ENCODE results near the gene BCL6B. TPM values are rescaled to one million over a fixed set of nuclear protein-coding genes. Genes with fewer than 3 reads are reported as not detected.
A peak's percentile ranks its signal among the peaks of the same experiment; 100 is the strongest.
"Not testable (repeated sequence)": the region's sequence is repeated elsewhere in the genome, so short reads cannot be mapped to it uniquely, and the experiment has no call there.

Gene BCL6B, protein sequence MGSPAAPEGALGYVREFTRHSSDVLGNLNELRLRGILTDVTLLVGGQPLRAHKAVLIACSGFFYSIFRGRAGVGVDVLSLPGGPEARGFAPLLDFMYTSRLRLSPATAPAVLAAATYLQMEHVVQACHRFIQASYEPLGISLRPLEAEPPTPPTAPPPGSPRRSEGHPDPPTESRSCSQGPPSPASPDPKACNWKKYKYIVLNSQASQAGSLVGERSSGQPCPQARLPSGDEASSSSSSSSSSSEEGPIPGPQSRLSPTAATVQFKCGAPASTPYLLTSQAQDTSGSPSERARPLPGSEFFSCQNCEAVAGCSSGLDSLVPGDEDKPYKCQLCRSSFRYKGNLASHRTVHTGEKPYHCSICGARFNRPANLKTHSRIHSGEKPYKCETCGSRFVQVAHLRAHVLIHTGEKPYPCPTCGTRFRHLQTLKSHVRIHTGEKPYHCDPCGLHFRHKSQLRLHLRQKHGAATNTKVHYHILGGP
- 10 to 100 TPM; 21.2 to 29.7 TPM for total RNA-seq
- long read RNA-seq, donor 1, partial matches to known transcripts = 2 of 2 reads
- long read RNA-seq, donor 1, other reads (novel, unspliced or antisense) = 0 of 2 reads
- long read RNA-seq, donor 2, partial matches to known transcripts = 4 of 5 reads
- long read RNA-seq, donor 2, other reads (novel, unspliced or antisense) = 1 of 5 reads

DNA sequence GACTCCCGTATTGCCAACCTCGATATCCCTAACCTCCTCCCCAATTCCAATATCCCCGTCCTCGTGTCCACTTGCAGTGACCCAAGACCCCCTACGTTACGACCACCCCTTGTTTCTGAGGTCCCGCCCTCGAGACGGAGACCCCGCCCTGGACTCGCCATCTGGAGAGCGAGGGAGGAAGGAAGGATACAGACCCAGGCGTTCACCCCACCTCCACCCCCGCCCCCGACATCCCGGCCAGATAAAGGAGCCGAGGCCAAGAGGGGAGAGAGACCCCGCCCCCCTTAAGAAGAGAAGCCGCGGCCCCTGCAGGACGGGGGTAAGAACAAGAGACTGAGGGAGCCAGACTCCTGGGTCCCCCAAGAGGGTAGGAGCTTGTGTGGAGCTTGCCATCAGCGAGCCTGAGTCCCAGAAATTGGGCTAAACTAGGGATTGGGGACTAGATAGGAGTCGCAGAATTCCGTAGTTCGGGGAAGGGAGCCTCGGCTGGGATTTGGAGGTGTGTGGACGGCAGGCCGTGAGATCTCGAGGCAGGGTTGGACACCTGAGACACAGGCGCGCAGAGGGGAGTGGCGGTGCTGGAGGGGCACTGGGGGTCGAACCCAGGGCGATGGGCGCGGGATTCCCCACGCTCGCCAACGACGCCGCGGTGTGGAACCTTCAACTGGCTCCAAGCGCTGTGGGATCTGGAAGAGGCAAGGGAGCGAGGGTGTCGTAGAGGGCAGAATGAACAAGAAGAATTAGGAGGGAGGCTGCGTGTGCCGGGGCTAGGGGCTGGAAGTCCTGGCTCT, at the start of gene BCL6B:
Gene BCL6B, plus strand, starts transcription at position 270 of the 791 bp plus-strand sequence. CDS start 622 bp downstream, outside the sequence.
- intact Hi-C loops (cut with DNase I) = no loop called here

DNA sequence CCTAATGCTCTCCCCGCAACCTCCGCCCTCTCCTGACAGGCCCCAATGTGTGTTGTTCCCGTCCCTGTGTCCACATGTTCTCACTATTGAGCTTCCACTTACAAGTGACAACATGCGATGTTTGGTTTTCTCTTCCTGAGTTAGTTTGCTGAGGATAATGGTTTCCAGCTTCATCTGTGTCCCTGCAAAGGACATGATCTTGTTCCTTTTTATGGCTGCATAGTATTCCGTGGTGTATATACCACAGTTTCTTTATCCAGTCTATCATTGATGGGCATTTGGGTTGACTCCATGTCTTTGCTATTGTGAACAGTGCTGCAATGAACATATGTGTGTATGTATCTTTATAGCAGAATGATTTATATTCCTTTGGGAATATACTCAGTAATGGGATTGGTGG, 43.4 kb upstream of the BCL6B start:
- intact Hi-C loops (cut with DNase I) = not testable (repeated sequence)

More for the DNA sequence above, at the start of gene BCL6B:
- peak; percentile 83 for DNase-seq (ENCODE audit: low spot score)

DNA sequence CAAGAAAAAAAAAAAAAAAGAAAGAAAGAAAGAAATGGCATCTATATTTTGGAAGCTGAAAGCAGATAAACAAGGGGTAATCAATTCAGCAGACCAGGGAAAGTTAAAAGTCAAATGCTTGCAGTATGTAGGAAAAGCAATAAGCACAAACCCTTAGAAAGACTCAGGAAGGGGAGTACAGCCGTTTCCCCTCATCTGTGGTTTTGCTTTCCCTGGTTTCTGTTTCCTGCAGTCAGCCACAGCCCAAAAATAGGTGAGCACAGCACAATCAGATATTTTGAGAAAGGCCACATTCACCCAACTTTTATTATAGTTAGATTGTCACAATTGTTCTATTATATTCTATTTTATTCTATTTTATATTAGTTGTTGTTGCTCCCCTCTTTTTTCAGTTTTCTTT, 41.4 kb upstream of the BCL6B start:
- no peak for DNase-seq (ENCODE audit: low spot score)
- intact Hi-C loops (cut with DNase I) = no loop called here

More for the DNA sequence above, 43.4 kb upstream of the BCL6B start:
- DNase-seq (ENCODE audit: low spot score) = not testable (repeated sequence)

DNA sequence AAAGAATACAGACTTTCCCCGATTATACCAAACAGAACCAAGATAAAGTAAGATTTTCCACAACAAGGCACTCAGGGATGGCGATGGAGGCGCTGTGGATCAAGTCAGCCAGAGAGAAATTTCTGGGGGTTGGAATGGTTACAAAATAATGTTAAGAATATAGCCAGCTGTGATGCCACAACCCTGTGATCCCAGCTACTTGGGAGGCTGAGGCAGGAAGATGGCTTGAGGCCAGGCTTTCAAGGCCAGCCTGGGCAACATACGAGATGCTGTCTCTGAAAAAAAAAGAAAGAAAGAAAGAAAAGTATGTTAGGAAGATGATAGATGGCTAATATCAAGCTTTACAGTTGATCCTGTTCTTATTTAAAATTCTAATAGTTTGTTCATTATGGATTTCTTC, 37.6 kb upstream of the BCL6B start:
- DNase-seq (ENCODE audit: low spot score) = no peak
- intact Hi-C loops (cut with DNase I) = loop anchor here in 1 of 2 donors (5.0 kb wide), 1 partner anchor 413 kb away; no protein-coding TSS in a partner anchor

DNA sequence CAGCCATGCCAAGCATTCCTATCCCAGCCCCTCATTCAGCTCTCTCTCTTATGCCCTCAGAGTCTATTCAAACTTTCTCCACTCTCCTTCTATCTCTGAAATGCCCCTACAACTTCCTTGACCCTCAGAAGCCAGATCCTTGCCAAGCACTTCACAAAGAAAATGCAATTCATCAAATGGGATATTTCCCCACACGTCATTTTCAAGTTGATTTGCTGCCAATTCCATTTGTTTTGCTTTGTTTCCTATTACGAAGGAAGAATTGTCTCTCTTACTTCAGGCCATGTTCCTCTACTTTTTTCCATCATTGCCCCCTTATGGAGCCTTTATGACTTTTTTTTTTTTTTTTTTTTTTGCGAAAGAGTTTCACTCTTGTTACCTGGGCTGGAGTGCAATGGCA, 36.2 kb upstream of the BCL6B start:
- no peak for DNase-seq (ENCODE audit: low spot score)
- intact Hi-C loops (cut with DNase I) = loop anchor here in 1 of 2 donors (5.0 kb wide), 1 partner anchor 414 kb away; no protein-coding TSS in a partner anchor

DNA sequence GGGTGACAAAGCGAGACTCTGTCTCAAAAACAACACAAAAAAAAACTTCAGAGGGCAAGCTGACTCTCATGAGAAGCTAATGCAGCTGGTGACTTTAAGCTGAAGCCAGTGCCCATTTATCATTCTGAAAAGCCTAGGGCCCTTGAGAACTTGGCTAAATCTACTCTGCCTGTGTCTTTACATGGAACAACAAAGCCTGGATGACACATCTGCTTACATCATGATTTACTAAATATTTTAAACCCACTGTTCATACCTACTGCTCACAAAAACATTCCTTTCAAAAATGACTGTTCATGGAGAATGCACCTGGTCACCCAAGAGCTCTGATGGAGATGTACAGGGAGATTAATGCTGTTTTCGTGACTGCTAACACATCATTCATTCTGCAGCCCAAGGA, 33.1 kb upstream of the BCL6B start:
- intact Hi-C loops (cut with DNase I) = loop anchor here in 1 of 2 donors (5.0 kb wide), 1 partner anchor 417 kb away; no protein-coding TSS in a partner anchor
- no peak for DNase-seq (ENCODE audit: low spot score)

DNA sequence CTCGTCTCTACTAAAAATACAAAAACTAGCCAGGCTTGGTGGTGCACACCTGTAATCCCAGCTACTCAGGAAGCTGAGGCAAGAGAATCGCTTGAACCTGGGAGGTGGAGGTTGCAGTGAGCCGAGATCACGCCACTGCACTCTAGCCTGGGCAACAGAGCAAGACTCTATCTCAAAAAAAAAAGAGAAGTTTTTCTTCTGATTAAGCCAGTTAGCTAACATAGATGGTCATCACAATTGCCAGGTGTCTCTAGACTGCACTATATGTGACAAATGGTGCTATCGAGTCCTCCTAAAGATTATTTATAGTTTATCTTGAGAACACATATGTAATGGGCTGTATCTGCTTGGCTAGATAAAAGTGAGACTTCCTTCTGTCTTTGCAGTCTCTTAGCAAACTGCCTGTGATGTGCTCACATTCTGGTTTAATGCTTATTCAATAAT, 29.2 kb upstream of the BCL6B start:
- DNase-seq (ENCODE audit: low spot score); intact Hi-C loops (cut with DNase I): not testable (repeated sequence)

DNA sequence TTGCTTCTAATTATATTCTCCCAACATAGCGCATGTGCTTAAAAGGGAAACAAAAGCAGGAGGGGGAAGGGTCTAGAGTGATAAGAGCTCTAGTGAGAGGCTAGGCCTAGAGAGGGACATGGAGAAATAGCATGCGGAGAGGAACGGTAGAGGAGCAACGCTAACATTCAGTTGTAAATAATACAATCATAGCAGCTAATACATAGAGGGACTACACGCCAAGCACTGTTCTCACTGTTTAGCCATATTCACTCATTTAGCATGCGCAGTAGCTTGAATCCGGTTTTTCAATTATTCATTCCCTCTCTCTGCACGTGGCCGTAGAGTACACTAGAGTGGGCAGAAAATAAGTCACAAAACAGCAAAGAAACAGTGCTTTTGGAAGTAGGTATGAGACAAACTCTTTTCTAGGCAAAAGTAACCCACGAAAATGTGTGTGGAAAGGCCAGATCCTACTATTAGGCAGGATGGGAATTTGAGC, 28.7 kb upstream of the BCL6B start:
- no peak for DNase-seq (ENCODE audit: low spot score)
- intact Hi-C loops (cut with DNase I) = no loop called here

DNA sequence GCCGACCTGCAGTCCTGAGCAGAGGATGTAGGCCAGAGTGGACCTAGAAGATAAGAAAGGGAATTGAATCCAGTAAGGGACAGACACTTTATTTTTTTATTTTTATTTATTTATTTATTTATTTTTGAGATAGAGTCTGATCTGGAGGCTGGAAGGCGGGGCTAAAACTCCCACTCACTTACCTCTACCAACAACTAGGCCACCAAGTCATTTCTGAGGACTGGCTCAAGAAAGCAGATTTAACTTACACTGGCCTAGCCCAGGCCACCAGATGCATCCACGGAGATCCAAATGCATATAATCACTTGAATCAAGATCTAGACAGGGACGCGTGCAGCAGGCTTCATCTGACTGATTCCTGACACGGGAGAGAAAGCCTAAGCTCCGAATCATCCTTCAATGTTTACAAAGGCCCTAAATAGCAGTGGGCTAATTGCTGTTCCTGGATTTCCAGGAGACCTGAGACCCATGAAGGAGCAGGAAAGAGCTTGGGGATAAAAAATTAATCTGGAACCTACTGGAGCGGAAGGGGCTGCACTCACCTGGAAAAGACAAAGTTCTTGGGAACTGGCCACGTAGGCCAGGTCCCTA, 28.1 kb upstream of the BCL6B start:
- no peak for DNase-seq (ENCODE audit: low spot score)
- intact Hi-C loops (cut with DNase I) = no loop called here

DNA sequence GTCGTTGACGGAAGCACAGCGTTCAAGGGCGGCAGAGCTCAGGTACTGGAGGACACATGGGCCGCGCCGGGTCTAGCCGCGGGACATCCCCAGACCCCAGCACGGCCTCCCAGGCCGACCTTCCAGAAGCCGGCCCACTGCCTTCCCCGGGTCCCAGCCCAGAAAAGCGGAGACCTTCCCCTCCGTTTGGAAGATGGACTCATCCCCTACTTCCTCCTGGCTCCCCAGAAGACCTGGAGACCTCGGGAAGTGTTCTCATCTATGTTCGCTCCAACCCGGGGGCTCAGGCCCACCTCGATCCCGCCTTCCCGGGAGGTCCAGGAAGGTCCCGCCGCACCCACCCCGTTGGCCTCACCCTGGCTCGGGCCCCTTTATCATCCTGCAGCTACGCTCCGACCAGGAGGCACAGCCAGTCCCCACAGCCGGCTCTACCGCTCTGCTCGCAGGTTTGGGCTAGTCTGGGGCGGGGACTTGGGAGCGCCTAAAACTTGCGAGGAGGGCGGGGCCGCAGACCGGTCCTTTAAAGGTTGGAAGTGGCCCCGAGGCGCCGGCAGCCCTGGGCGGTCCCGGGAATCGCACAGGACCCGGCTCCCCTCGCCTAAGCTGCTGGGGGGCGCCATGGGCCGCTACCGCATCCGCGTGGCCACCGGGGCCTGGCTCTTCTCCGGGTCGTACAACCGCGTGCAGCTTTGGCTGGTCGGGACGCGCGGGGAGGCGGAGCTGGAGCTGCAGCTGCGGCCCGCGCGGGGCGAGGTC, 27.2 kb upstream of the BCL6B start, which contains the start of gene ALOX12:
Gene ALOX12, plus strand, starts transcription at position 550 of the 756 bp plus-strand sequence. Its CDS starts 69 bp downstream, at position 619.
- no peak for DNase-seq (ENCODE audit: low spot score)
- intact Hi-C loops (cut with DNase I) = no loop called here

DNA sequence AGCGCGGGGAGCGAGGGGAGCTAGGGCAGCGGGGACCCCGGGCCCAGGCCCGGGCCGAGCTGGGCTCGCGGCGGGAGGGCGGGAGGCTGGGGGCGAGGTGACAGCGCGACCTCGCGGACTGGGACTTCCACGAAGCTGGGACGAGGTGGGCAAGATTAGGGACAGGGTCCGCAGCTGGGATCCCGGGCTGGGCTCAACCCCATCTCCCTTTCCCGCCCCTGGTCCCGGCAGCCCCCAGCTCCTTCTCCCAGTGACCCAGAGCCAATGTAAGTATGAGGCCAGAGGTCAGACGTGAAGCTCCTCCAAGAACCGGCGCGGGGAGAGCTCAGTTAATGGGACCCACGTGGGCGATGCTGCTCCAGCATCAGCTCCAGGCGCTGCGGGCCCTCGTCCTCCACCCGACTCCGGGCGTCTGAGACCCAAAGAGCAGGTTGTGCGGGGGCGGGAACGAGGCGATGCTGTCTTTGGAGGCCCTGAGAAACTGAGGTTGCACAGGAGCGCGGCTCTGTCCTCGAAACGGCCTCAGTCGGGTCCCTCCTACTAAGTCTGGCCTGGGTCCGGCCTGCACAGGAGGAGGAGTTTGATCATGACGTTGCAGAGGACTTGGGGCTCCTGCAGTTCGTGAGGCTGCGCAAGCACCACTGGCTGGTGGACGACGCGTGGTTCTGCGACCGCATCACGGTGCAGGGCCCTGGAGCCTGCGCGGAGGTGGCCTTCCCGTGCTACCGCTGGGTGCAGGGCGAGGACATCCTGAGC, 26.4 kb upstream of the BCL6B start:
- intact Hi-C loops (cut with DNase I) = no loop called here
- no peak for DNase-seq (ENCODE audit: low spot score)

DNA sequence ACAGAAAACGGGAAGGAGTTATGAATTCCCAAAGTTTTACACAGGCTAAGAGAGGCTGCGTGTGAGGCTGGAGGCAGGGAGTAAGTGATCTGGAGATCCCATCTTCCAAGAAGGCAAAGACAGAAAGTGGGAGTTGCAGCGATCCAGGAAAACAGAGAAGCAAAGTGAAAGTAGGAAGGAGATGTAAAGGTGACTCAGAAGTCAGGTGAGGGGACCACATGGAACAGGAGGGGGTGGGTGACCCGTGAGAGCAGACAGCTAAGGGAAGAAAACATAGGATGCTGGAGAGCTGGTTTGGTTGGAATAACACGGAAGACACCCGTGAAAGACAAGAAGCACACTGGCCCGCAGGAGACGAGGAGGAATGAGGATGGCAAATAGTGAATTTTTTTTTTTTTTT, 25.7 kb upstream of the BCL6B start:
- DNase-seq (ENCODE audit: low spot score) = no peak
- intact Hi-C loops (cut with DNase I) = no loop called here

DNA sequence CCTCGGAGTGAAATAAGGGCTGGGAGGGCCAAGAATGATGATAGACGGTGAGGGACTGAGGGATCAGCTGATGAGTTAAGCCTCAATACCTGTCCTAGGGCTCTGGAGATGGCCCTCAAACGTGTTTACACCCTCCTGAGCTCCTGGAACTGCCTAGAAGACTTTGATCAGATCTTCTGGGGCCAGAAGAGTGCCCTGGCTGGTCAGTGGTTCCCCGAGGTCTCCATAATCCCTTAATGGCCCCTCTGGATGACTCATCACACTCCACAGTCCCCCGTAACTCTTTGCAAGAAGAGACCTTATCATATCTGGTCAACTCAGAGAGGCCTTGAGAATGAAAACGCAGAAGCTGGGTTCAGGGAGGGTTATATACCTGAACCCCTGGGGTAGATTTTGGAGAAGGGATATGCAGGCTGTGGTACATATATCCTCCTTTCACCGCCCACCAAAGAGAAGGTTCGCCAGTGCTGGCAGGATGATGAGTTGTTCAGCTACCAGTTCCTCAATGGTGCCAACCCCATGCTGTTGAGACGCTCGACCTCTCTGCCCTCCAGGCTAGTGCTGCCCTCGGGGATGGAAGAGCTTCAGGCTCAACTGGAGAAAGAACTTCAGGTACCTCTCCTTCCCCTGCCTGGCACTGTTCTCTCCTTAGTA, 23.9 kb upstream of the BCL6B start:
- DNase-seq (ENCODE audit: low spot score) = no peak
- intact Hi-C loops (cut with DNase I) = no loop called here

DNA sequence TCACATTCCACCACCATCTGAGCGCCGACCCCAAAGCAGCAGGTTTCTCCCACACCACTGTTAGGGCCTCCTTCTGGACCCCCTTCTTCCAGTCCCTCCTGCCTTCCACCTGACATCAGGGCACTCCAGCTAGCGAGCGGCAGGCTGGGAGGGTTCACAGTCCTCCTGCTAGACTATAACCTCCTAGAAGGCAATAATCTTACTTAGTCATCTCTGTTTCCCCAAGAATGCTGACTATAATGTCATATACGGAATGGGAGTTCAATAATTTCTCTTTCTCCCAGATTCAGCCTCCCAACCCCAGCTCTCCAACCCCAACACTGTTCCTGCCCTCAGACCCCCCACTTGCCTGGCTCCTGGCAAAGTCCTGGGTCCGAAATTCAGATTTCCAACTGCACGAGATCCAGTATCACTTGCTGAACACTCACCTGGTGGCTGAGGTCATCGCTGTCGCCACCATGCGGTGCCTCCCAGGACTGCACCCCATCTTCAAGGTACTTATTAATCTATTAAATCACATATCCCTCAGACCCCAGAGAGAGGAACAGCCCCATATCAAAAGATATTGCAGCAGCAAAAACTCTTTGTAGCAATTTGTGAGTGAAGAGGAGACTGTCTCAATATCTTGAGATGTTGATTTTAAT, 21.4 kb upstream of the BCL6B start:
- intact Hi-C loops (cut with DNase I) = loop anchor here (5.0 to 10.0 kb wide), 2 partner anchors 89 to 337 kb away; no protein-coding TSS in a partner anchor
- DNase-seq (ENCODE audit: low spot score) = no peak

DNA sequence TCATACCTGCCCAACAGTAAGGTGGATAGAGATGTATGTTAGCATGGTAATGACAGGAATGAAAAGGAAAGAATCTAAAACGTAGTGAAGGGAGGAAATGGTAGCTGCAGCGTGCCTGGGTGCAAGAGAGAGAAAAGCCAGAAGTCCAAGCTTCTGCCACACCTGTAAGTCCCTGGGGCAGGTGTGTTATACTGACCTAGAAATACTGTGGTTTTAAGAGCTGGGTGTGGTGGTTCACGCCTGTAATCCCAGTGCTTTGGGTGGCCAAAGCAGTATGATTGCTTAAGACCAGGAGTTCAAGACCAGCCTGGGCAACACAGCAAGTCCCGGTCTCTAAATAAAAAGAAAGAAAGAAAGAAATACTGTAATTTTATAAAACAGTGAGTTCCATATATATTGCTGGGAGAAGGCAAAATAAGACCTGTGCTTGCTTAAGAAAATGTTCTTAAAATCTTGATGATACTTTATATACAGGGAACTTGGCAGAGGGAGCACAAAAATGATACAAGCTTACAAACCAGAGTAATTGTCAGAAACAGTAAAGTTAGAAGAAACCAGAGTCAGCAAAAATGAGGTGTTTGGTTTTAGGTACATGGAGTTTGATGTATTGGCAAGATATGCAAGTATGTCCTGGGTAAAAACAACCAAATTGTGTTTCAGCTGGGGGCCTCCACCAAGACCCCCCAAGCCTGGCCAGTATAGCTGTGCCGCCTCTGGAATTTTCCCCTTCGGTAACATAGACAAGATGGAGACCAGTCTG, 20.4 kb upstream of the BCL6B start:
- intact Hi-C loops (cut with DNase I) = loop anchor here (5.0 to 10.0 kb wide), 2 partner anchors 90 to 338 kb away; no protein-coding TSS in a partner anchor
- no peak for DNase-seq (ENCODE audit: low spot score)

DNA sequence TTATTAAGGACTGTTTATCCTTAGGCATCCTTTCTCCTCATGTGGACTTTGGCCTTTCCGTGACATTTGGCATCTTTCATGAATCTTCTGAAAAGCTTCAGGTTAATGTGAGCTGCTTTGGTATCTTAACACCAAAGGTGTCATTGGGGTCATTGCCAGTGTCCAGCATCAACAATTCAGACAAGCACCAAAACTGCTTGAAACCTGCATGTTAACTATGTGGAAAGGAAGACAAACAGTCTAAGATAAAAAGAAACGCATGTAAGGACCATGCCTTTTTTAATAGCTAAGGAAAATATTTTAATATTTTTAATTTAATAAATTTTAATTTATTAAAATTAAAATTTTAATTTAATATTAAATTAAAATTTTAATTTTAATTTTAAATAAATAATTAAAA, 19.1 kb upstream of the BCL6B start:
- intact Hi-C loops (cut with DNase I) = loop anchor here (5.0 to 10.0 kb wide), 2 partner anchors 91 to 339 kb away; no protein-coding TSS in a partner anchor

More for the DNA sequence above, 19.1 kb upstream of the BCL6B start:
- no peak for DNase-seq (ENCODE audit: low spot score)
